H9 (cell line): Measurements from ENCODE around the gene SLC7A6. TPM values are rescaled to one million over a fixed set of nuclear protein-coding genes. Genes with fewer than 3 reads are reported as not detected.

Source experiments
- DNase-seq: peaks from one replicate; pipeline ENCODE4 v3.0.0-alpha.2; 2017
- H2AFZ ChIP-seq: one replicate; pipeline ENCODE4 v1.6.1; 2013; ENCODE audit warnings: mild to moderate bottlenecking, low read length, control low read depth, moderate library complexity
- H2AK5ac ChIP-seq: 2 replicates; pipeline ENCODE4 v1.6.1; 2013; ENCODE audit warnings: low read length, control low read depth, mixed read lengths; ENCODE audit not compliant: insufficient read length
- H2BK120ac ChIP-seq: one replicate; pipeline ENCODE4 v1.6.1; 2013; ENCODE audit warnings: low read depth, mild to moderate bottlenecking, low read length, control low read depth, inconsistent platforms; ENCODE audit not compliant: poor library complexity, severe bottlenecking
- H2BK12ac ChIP-seq: 2 replicates; pipeline ENCODE4 v1.6.1; 2013; ENCODE audit warnings: low read length, control low read depth, mixed read lengths, low read depth; ENCODE audit not compliant: insufficient read length
- H2BK15ac ChIP-seq: 2 replicates; pipeline ENCODE4 v1.6.1; 2013; ENCODE audit warnings: low read depth, low read length, control low read depth
- H2BK20ac ChIP-seq: one replicate; pipeline ENCODE4 v1.6.1; 2013; ENCODE audit warnings: low read depth, mild to moderate bottlenecking, low read length, control low read depth, inconsistent platforms; ENCODE audit not compliant: poor library complexity, severe bottlenecking
- H2BK5ac ChIP-seq: 2 replicates; pipeline ENCODE4 v1.6.1; 2013; ENCODE audit warnings: low read length, control low read depth, mixed read lengths; ENCODE audit not compliant: insufficient read length
- H3K14ac ChIP-seq: 2 replicates; pipeline ENCODE4 v1.6.1; 2013; ENCODE audit warnings: low read length, control low read depth; ENCODE audit not compliant: insufficient read depth
- H3K18ac ChIP-seq: 2 replicates; pipeline ENCODE4 v1.6.1; 2013; ENCODE audit warnings: low read depth, mild to moderate bottlenecking, mixed read lengths, low read length, control low read depth; ENCODE audit not compliant: insufficient read length
- H3K23ac ChIP-seq: 2 replicates; pipeline ENCODE4 v1.6.1; 2013; ENCODE audit warnings: low read length, control low read depth, mixed read lengths, low read depth; ENCODE audit not compliant: insufficient read length
- H3K23me2 ChIP-seq: 2 replicates; pipeline ENCODE4 v1.6.1; 2013; ENCODE audit warnings: low read depth, mild to moderate bottlenecking, mixed read lengths, low read length, control low read depth; ENCODE audit not compliant: insufficient read length, poor library complexity, severe bottlenecking
- H3K27ac ChIP-seq: 2 replicates; pipeline ENCODE4 v1.5.1; 2013; ENCODE audit warnings: low read length, control low read depth, mixed read lengths, low read depth; ENCODE audit not compliant: insufficient read length
- H3K27me3 ChIP-seq: 2 replicates; pipeline ENCODE4 v1.6.1; 2013; ENCODE audit warnings: low read length, control low read depth, inconsistent platforms; ENCODE audit not compliant: insufficient read depth
- H3K4ac ChIP-seq: 2 replicates; pipeline ENCODE4 v1.6.1; 2013; ENCODE audit warnings: low read depth, mild to moderate bottlenecking, control low read depth, inconsistent platforms, low read length, moderate library complexity
- H3K4me1 ChIP-seq: 2 replicates; pipeline ENCODE4 v1.6.1; 2013; ENCODE audit warnings: low read length, control low read depth, inconsistent platforms; ENCODE audit not compliant: insufficient read depth
- H3K4me2 ChIP-seq: 2 replicates; pipeline ENCODE4 v1.6.1; 2013; ENCODE audit warnings: low read length, control low read depth, mixed read lengths; ENCODE audit not compliant: insufficient read length, insufficient read depth
- H3K56ac ChIP-seq: 2 replicates; pipeline ENCODE4 v1.6.1; 2013; ENCODE audit warnings: low read depth, mild to moderate bottlenecking, mixed read lengths, low read length, control low read depth; ENCODE audit not compliant: insufficient read length
- H3K79me1 ChIP-seq: 2 replicates; pipeline ENCODE4 v1.6.1; 2013; ENCODE audit warnings: low read depth, mild to moderate bottlenecking, moderate library complexity, low read length, control low read depth, inconsistent platforms; ENCODE audit not compliant: insufficient read depth, poor library complexity, severe bottlenecking
- H3K79me2 ChIP-seq: 2 replicates; pipeline ENCODE4 v1.6.1; 2013; ENCODE audit warnings: low read length, control low read depth, inconsistent platforms; ENCODE audit not compliant: insufficient read depth
- H3K9ac ChIP-seq: 2 replicates; pipeline ENCODE4 v1.6.1; 2013; ENCODE audit warnings: low read length, control low read depth, mixed read lengths; ENCODE audit not compliant: insufficient read length; ENCODE audit errors: extremely low read depth
- H3K9me3 ChIP-seq: one replicate; pipeline ENCODE4 v1.6.1; 2013; ENCODE audit warnings: low read depth, low read length, inconsistent platforms; ENCODE audit not compliant: control insufficient read depth
- H3T11ph ChIP-seq: one replicate; pipeline ENCODE4 v1.6.1; 2013; ENCODE audit warnings: mild to moderate bottlenecking, low read length, control low read depth, inconsistent platforms
- H4K20me1 ChIP-seq: one replicate; pipeline ENCODE4 v1.6.1; 2013; ENCODE audit not compliant: control insufficient read depth, insufficient read length, insufficient read depth
- H4K5ac ChIP-seq: 2 replicates; pipeline ENCODE4 v1.6.1; 2013; ENCODE audit warnings: low read depth, mild to moderate bottlenecking, mixed read lengths, low read length, control low read depth; ENCODE audit not compliant: insufficient read length
- H4K8ac ChIP-seq: replicated peaks from 2 replicates; pipeline ENCODE4 v1.6.1; 2013; ENCODE audit warnings: low read length, control low read depth, mixed read lengths, low read depth; ENCODE audit not compliant: insufficient read length
- H4K91ac ChIP-seq: 2 replicates; pipeline ENCODE4 v1.6.1; 2013; ENCODE audit warnings: low read depth, mild to moderate bottlenecking, moderate library complexity, mixed read lengths, low read length, control low read depth; ENCODE audit not compliant: insufficient read length
- H3K27ac Mint-ChIP-seq, 3 experiments: 2 replicates in 2 of 3; 3 replicates in 1 of 3; pipeline ENCODE4 v1.8.0; 2020 to 2021; ENCODE audit warnings: mixed read lengths in 3 of 3, mild to moderate bottlenecking in 1 of 3, moderate library complexity in 1 of 3
- H3K27me3 Mint-ChIP-seq: 2 replicates; pipeline ENCODE4 v1.8.0; 2021; ENCODE audit warnings: low read depth, mild to moderate bottlenecking, moderate library complexity, mixed read lengths
- H3K36me3 Mint-ChIP-seq, 3 experiments: 2 replicates in 2 of 3; 3 replicates in 1 of 3; pipeline ENCODE4 v1.8.0; 2020 to 2021; ENCODE audit warnings: low read depth in 3 of 3, mixed read lengths in 3 of 3; ENCODE audit not compliant: insufficient read depth in 1 of 3
- H3K4me1 Mint-ChIP-seq, 2 experiments: 2 replicates each; pipeline ENCODE4 v1.8.0; 2020; ENCODE audit warnings: mixed read lengths in 2 of 2
- H3K4me3 Mint-ChIP-seq, 2 experiments: 2 replicates in 1 of 2; 3 replicates in 1 of 2; pipeline ENCODE4 v1.8.0; 2020 to 2021; ENCODE audit warnings: mild to moderate bottlenecking in 2 of 2, mixed read lengths in 2 of 2, moderate library complexity in 1 of 2
- H3K9me3 Mint-ChIP-seq, 2 experiments: 2 replicates in 1 of 2; 3 replicates in 1 of 2; pipeline ENCODE4 v1.8.0; 2020; ENCODE audit warnings: mild to moderate bottlenecking in 2 of 2, mixed read lengths in 2 of 2, moderate library complexity in 1 of 2
- WGBS: extraction: QIAGEN DNeasy Blood & Tissue Kit; methylation state at CpG from one replicate; pipeline ENCODE4 v1.1.7; 2013; ENCODE audit warnings: missing lambda C conversion rate, low lambda C conversion rate, mixed read lengths; ENCODE audit not compliant: insufficient read length; ENCODE audit errors: extremely low coverage; 5-methylcytosine and 5-hydroxymethylcytosine counted together
- total RNA-seq: library from RNA; stranded (reverse); gene quantifications from 2 replicates; pipeline ENCODE4 v1.2.1, GENCODE V29; 2021
- TF ChIP-seq, protein P1 (sequence below): fragments of 200-600 bp; sonication (generic); conservative IDR thresholded peaks from 3 replicates; pipeline ENCODE4 v1.8.0; 2021; ENCODE audit warnings: antibody characterized with exemption, mild to moderate bottlenecking

Gene SLC7A6
- total RNA-seq, 1 experiment from 2014 or later, result 21.1 TPM

DNA sequence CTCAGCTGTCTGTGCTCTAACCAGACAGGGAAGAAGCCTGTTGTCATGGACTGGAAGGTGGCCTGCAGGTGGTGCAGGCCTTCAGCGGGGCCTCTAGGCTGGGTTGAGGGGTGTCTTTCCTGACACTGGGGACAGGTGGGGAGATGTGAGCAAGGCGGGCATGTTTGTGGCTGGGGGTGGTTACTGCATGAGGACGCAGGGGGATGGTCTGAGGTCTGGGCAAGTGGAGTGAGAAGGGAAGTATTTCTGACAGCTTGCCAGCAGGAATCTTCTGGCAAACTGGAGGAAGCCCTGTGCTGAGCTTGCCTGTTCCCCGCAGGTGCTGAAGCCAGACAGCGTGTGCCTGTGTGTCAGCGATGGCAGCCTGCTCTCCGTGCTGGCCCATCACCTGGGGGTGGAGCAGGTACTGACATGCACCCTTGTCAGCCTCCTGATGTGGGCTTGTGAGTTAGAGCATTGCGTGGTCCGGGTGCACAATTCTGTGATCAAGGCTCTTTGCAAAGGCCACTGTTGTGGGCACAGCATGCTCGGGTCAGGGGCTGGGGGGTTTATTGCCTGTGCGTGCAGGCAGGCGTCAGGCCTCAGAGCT, 82.7 kb downstream of the SLC7A6 start:
- no peak for DNase-seq
- Histone ChIP-seq H2BK5ac (no peak overlapping the region), H3K27ac (no peak overlapping the region), H4K5ac (no peak overlapping the region), H2BK20ac (no peak overlapping the region), H3K9ac (no peak overlapping the region), H2BK120ac (no peak overlapping the region), H3K27me3 (no peaks in the 10 kb centered on the region), H3K18ac (no peak overlapping the region), H2BK15ac (no peak overlapping the region), H3K79me1 (no peaks in the 10 kb centered on the region), H2AK5ac (no peak overlapping the region), H3K4me2 (no peak overlapping the region), H4K8ac (no peak overlapping the region), H3K23me2 (no peaks in the 10 kb centered on the region), H3K23ac (no peak overlapping the region), H3K14ac (no peak overlapping the region), H3K4me1 (no peaks in the 10 kb centered on the region), H3K56ac (no peak overlapping the region), H2BK12ac (no peak overlapping the region), H3T11ph (no peak overlapping the region), H4K20me1 (peaks cover 3% of the 10 kb centered on the region), H4K91ac (no peak overlapping the region), H3K79me2 (no peaks in the 10 kb centered on the region), H2AFZ (no peak overlapping the region), H3K4ac (no peak overlapping the region), H3K9me3 (no peaks in the 10 kb centered on the region)
- Mint-ChIP-seq H3K27me3 (no peaks in the 10 kb centered on the region), H3K9me3 (no peaks in the 10 kb centered on the region; a peak in 1 of 5 replicates), H3K4me1 (peaks cover 5 to 8% of the 10 kb centered on the region in 2 experiments), H3K27ac (peak overlapping the region; percentile 44 to 79 (median 44); a peak in 6 of 7 replicates), H3K4me3 (no peak overlapping the region), H3K36me3 (peaks cover 21 to 78% (median 66%) of the 10 kb centered on the region in 3 experiments; a peak in 6 of 7 replicates)
- TF ChIP-seq, protein P1, sequence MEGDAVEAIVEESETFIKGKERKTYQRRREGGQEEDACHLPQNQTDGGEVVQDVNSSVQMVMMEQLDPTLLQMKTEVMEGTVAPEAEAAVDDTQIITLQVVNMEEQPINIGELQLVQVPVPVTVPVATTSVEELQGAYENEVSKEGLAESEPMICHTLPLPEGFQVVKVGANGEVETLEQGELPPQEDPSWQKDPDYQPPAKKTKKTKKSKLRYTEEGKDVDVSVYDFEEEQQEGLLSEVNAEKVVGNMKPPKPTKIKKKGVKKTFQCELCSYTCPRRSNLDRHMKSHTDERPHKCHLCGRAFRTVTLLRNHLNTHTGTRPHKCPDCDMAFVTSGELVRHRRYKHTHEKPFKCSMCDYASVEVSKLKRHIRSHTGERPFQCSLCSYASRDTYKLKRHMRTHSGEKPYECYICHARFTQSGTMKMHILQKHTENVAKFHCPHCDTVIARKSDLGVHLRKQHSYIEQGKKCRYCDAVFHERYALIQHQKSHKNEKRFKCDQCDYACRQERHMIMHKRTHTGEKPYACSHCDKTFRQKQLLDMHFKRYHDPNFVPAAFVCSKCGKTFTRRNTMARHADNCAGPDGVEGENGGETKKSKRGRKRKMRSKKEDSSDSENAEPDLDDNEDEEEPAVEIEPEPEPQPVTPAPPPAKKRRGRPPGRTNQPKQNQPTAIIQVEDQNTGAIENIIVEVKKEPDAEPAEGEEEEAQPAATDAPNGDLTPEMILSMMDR, result no peak
- no CpG with 5 or more reads among the region's 12 CpGs for WGBS
